ENCODE results near the gene FOSL2. TPM values are rescaled to one million over a fixed set of nuclear protein-coding genes. Genes with fewer than 3 reads are reported as not detected.
A peak's percentile ranks its signal among the peaks of the same experiment; 100 is the strongest.

Gene FOSL2
- total RNA-seq, 1 donor from 2014 or later, result 77.1 TPM

DNA sequence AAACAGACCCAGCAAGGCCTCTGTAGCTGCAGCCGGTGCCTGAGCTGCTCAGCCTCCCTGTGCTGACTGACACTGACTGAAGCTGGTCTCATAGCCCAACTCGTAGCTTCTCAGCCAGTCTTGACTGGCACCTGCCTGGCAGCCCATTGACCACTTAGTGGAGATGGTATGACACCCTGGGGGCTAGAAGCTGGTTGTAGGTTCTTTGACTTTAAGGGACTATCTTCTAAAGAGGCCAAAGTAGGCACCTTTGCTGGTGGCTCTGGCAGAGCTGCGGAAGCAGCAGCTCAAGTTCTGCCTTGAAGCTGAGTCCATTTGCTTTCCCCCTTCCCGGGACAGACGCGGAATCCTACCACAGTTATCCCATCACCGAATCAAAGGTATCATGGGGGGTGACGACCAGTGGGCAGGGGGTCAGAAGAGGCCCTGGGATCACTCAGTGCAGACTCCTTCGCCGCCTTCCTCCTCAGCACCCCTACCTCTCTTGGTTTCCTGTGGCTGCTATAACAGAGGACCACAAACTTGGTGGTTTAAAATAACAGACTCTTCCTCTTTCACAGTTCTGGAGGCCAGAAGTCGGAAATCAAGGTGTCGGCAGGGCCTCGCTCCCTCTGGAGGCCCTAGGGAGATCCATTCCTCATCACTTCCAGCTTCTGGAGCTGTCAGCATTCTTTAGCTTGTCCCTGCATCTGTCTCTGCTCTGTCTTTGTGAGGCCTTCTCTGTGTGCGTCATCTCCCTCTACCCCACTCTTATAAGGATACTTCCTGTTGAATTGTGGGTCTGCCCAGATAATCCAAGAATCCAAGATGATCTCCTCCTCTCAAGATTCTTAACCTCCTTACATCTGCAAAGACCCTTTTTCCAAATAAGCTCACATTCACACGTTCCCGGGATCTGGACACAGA is 13.7 kb upstream of the FOSL2 start:
- H3K27me3 ChIP-seq (ENCODE audit: control insufficient read depth, insufficient read depth, low read length), result no peaks in the 10 kb centered on the region
- H3K36me3 ChIP-seq (ENCODE audit: control insufficient read depth, insufficient read depth, low read length), result no peaks in the 10 kb centered on the region
- TF ChIP-seq, protein P1, sequence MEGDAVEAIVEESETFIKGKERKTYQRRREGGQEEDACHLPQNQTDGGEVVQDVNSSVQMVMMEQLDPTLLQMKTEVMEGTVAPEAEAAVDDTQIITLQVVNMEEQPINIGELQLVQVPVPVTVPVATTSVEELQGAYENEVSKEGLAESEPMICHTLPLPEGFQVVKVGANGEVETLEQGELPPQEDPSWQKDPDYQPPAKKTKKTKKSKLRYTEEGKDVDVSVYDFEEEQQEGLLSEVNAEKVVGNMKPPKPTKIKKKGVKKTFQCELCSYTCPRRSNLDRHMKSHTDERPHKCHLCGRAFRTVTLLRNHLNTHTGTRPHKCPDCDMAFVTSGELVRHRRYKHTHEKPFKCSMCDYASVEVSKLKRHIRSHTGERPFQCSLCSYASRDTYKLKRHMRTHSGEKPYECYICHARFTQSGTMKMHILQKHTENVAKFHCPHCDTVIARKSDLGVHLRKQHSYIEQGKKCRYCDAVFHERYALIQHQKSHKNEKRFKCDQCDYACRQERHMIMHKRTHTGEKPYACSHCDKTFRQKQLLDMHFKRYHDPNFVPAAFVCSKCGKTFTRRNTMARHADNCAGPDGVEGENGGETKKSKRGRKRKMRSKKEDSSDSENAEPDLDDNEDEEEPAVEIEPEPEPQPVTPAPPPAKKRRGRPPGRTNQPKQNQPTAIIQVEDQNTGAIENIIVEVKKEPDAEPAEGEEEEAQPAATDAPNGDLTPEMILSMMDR (IDR thresholded peaks at IDR 0.05; ENCODE audit: insufficient read depth, low read length, severe bottlenecking), result no peak
- H3K4me3 ChIP-seq (ENCODE audit: low read depth, low read length), result no peak overlapping the region
- DNase-seq (ENCODE audit: low read depth) (no peak), FAIRE-seq (no peak)

DNA sequence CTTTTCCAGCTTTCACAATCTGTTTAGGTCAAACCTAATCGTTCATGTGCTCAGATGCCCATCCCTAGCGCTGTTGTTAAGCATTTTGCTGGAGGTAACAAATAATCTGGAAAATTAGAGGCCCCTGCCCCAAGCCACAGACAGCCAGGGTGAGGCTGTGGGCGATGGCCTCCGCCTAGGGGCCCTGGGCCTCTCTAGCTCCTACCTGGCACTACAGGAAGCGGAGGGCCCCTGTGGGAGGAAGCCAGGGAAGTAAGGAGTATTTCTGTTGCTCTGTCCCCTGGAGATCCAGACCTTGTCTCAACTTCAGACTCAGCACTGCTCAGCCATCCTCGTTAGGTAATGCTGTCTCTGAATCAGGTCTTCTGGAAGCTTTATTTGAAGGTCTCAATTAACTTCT is 12.4 kb upstream of the FOSL2 start:
- no peak for DNase-seq (ENCODE audit: low read depth)
- no peak for FAIRE-seq
- H3K27me3 ChIP-seq (ENCODE audit: control insufficient read depth, insufficient read depth, low read length), result no peaks in the 10 kb centered on the region
- H3K4me3 ChIP-seq (ENCODE audit: low read depth, low read length), result no peak overlapping the region
- H3K36me3 ChIP-seq (ENCODE audit: control insufficient read depth, insufficient read depth, low read length), result no peaks in the 10 kb centered on the region
- TF ChIP-seq, protein P1 (IDR thresholded peaks at IDR 0.05; ENCODE audit: insufficient read depth, low read length, severe bottlenecking), result no peak

DNA sequence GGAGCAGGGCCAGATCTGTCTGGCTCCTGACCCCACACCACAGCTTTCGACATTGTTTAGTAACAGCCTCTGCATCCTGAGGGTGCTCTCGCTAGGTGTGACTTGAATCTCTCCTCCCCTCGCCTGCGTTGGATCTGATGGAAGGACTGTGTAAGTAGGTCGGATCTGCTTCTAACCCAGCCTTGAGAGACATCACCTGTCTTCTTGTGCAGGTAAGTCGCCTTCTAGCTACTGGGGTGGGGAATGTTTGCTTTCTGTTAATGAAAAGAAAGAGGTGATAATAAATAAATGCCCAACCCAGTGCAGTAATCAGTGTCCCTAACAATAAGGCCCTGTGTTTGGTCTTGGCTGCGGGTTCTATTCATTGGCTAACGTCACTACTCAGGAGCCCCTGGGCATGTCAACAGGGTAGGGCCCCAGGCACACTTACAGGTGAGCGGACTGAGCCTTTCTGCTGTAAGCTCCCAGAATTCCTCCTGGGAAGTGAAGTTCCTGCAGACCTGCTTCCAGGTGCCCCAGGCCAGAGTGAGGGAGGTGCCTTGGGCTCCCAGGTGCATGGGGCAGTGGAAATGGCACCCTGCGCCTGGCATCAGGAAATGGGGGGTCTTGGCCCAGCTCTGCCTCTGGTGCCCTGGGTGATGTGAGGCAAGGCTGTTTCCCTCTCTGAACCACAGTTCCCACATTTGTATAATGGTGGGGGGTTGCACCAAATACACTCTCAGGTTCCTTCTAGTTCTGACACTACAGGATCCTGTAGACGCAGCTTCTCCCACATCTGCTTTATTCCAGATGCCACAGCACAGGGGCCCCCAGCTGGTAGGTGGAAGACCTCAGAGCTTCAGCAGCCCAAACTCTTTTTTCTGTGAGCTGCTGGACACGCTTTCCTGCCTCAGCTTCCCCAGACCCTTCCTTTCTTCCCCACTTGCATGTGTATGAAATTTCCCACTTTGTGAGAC is 11.2 kb upstream of the FOSL2 start:
- Histone ChIP-seq H3K4me3 (ENCODE audit: low read depth, low read length) (no peak overlapping the region), H3K36me3 (ENCODE audit: control insufficient read depth, insufficient read depth, low read length) (no peaks in the 10 kb centered on the region), H3K27me3 (ENCODE audit: control insufficient read depth, insufficient read depth, low read length) (no peaks in the 10 kb centered on the region)
- FAIRE-seq (no peak), DNase-seq (ENCODE audit: low read depth) (no peak)
- TF ChIP-seq, protein P1 (IDR thresholded peaks at IDR 0.05; ENCODE audit: insufficient read depth, low read length, severe bottlenecking), result no peak

DNA sequence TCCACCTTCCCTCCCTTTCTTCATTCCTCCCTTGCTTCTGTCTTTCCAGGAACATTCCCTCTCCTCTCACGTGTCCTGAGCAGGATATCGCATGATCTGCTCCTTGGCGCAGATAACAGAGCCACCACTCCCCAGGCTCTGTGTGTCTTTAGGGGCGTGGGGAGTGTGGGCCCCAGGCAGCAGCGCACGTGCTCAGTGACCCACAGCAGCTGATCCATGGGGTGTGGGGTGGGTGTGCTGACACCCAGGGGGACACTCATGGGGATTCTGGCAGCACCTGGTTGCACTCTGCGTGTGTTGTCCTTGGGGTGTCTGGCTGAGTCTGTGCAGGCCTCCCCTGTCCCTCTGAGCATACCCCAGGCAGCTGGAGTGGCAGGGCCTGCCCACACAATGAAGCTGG is 9.9 kb upstream of the FOSL2 start:
- Histone ChIP-seq H3K4me3 (ENCODE audit: low read depth, low read length) (no peak overlapping the region), H3K36me3 (ENCODE audit: control insufficient read depth, insufficient read depth, low read length) (no peaks in the 10 kb centered on the region), H3K27me3 (ENCODE audit: control insufficient read depth, insufficient read depth, low read length) (no peaks in the 10 kb centered on the region)
- FAIRE-seq (no peak), DNase-seq (ENCODE audit: low read depth) (no peak)
- TF ChIP-seq, protein P1 (IDR thresholded peaks at IDR 0.05; ENCODE audit: insufficient read depth, low read length, severe bottlenecking), result no peak

DNA sequence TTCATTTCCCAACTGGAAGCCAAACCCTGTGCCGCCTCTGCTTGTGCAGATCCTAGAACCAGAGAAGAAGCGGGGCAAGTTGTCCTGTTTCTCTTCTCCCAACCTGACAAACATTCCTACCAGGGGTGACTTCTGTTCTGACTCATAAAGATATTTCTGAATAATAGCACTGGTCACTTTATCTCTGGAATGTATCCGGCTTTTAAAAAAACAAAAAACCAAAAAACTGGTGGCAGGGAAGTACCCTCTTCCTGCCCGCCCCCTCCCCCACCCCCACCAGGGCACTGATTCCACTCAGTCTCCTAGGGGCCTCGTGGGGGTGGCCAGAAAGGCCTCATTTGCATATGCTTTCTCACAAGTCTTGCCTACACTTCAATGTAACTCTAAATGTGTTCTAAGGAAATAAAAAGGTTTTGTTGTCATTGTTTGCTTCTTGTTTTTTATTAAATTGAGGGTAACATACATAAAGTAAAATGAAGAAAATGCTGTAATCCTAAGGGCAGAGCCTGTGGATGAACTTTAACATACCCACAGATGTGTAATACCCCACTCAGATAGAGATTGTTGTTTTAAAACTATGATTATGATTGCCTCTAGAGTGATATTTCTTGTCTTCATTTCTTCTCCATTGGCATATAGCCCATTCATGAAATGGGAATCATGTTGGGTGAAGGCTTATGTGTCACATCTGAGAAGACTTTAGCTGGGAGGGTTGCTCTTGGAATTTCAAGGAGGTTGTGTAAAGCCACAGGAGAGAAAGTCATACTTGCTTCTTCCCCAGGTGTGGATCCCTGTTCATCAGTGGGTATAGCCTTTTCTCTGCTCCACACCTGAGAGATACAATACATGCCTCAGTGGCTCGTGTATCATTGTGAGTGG is 5.3 kb upstream of the FOSL2 start:
- Histone ChIP-seq H3K4me3 (ENCODE audit: low read depth, low read length) (no peak overlapping the region), H3K36me3 (ENCODE audit: control insufficient read depth, insufficient read depth, low read length) (no peaks in the 10 kb centered on the region), H3K27me3 (ENCODE audit: control insufficient read depth, insufficient read depth, low read length) (no peaks in the 10 kb centered on the region)
- TF ChIP-seq, protein P1 (IDR thresholded peaks at IDR 0.05; ENCODE audit: insufficient read depth, low read length, severe bottlenecking), result no peak
- DNase-seq (ENCODE audit: low read depth), result peak; percentile 57
- FAIRE-seq, result no peak

Data from bronchial epithelial cell (primary cell).